Neuronal stem cell (in vitro differentiated cells): ENCODE results near the gene SFXN5.
A peak's percentile ranks its signal among the peaks of the same experiment; 100 is the strongest.

Experiments
- DNase-seq: peaks from one replicate; pipeline ENCODE4 v3.0.0-alpha.2; 2013; ENCODE audit warnings: low spot score
- H2AFZ ChIP-seq: one replicate; pipeline ENCODE4 v1.6.1; 2013; ENCODE audit warnings: mild to moderate bottlenecking, low read length, inconsistent platforms
- H2AK5ac ChIP-seq: 2 replicates; pipeline ENCODE4 v1.6.1; 2013; ENCODE audit warnings: low read depth, mild to moderate bottlenecking, inconsistent platforms, low read length, moderate library complexity, mixed read lengths
- H2BK120ac ChIP-seq: 2 replicates; pipeline ENCODE4 v1.6.1; 2013; ENCODE audit warnings: low read depth, mild to moderate bottlenecking, inconsistent platforms, low read length, moderate library complexity, mixed read lengths
- H2BK12ac ChIP-seq: one replicate; pipeline ENCODE4 v1.6.1; 2013; ENCODE audit warnings: low read length, inconsistent platforms
- H2BK15ac ChIP-seq: 2 replicates; pipeline ENCODE4 v1.6.1; 2013; ENCODE audit warnings: mild to moderate bottlenecking, low read length, inconsistent platforms, mixed read lengths
- H2BK5ac ChIP-seq: one replicate; pipeline ENCODE4 v1.6.1; 2013; ENCODE audit warnings: inconsistent platforms, mild to moderate bottlenecking, low read length, moderate library complexity
- H3K14ac ChIP-seq: one replicate; pipeline ENCODE4 v1.6.1; 2013; ENCODE audit warnings: low read length, inconsistent platforms
- H3K18ac ChIP-seq: 2 replicates; pipeline ENCODE4 v1.6.1; 2013; ENCODE audit warnings: low read length, inconsistent platforms
- H3K23ac ChIP-seq: 2 replicates; pipeline ENCODE4 v1.6.1; 2013; ENCODE audit warnings: low read depth, mild to moderate bottlenecking, mixed read lengths, low read length, inconsistent platforms; ENCODE audit not compliant: poor library complexity
- H3K27ac ChIP-seq: replicated peaks from 3 replicates; pipeline ENCODE4 v1.5.1; 2013; ENCODE audit warnings: low read length, inconsistent platforms
- H3K27me3 ChIP-seq, 3 experiments: 2 replicates each; pipeline ENCODE4 v1.6.1; 2013; ENCODE audit warnings: low read length in 3 of 3, mild to moderate bottlenecking in 2 of 3, inconsistent platforms in 1 of 3, low read depth in 1 of 3, mixed read lengths in 1 of 3, moderate library complexity in 1 of 3; ENCODE audit not compliant: control insufficient read depth in 3 of 3, insufficient read depth in 3 of 3
- H3K36me3 ChIP-seq, 2 donors: replicated peaks in 1 of 2; 2 replicates each; pipeline ENCODE4 v1.6.1; 2013; ENCODE audit warnings: low read length in 2 of 2; ENCODE audit not compliant: control insufficient read depth in 2 of 2, insufficient read depth in 2 of 2
- H3K4ac ChIP-seq: 2 replicates; pipeline ENCODE4 v1.6.1; 2013; ENCODE audit warnings: inconsistent platforms, mild to moderate bottlenecking, low read length, moderate library complexity
- H3K4me1 ChIP-seq, 2 donors: 1 replicate in 1 of 2; 2 replicates in 1 of 2; pipeline ENCODE4 v1.6.1; 2013; ENCODE audit warnings: low read length in 2 of 2, low read depth in 1 of 2; ENCODE audit not compliant: control insufficient read depth in 2 of 2, insufficient read depth in 1 of 2
- H3K4me2 ChIP-seq: one replicate; pipeline ENCODE4 v1.6.1; 2013; ENCODE audit warnings: mild to moderate bottlenecking, low read length, inconsistent platforms; ENCODE audit not compliant: insufficient read depth, poor library complexity, severe bottlenecking
- H3K4me3 ChIP-seq, 2 donors: 2 replicates each; pipeline ENCODE4 v1.5.1; 2013; ENCODE audit warnings: low read length in 2 of 2, mild to moderate bottlenecking in 2 of 2, inconsistent platforms in 1 of 2, moderate library complexity in 1 of 2
- H3K79me1 ChIP-seq: one replicate; pipeline ENCODE4 v1.6.1; 2013; ENCODE audit warnings: low read depth, mild to moderate bottlenecking, inconsistent platforms, low read length, moderate library complexity
- H3K9ac ChIP-seq: one replicate; pipeline ENCODE4 v1.6.1; 2013; ENCODE audit warnings: mild to moderate bottlenecking, low read depth, low read length, inconsistent platforms; ENCODE audit not compliant: poor library complexity
- H3K9me3 ChIP-seq, 2 donors: replicated peaks in 1 of 2; 2 replicates each; pipeline versions ENCODE3 to v1.6.1; 2013; ENCODE audit warnings: low read length in 2 of 2, mild to moderate bottlenecking in 2 of 2, inconsistent platforms in 1 of 2, low read depth in 1 of 2, mixed read lengths in 1 of 2, moderate library complexity in 1 of 2; ENCODE audit not compliant: control insufficient read depth in 2 of 2, insufficient read depth in 1 of 2
- H4K8ac ChIP-seq: one replicate; pipeline ENCODE4 v1.6.1; 2013; ENCODE audit warnings: low read depth, mild to moderate bottlenecking, inconsistent platforms, low read length, moderate library complexity
- H4K91ac ChIP-seq: one replicate; pipeline ENCODE4 v1.6.1; 2013; ENCODE audit warnings: low read length, low read depth, mild to moderate bottlenecking, inconsistent platforms; ENCODE audit not compliant: poor library complexity
- WGBS, 2 donors: extraction: QIAGEN DNeasy Blood & Tissue Kit; methylation state at CpG; one replicate each; pipeline ENCODE4 v1.1.7; 2013; ENCODE audit warnings: missing lambda C conversion rate in 2 of 2, mixed read lengths in 1 of 2; ENCODE audit not compliant: insufficient read length in 2 of 2, insufficient replicate concordance in 1 of 2; ENCODE audit errors: extremely low coverage in 2 of 2; 5-methylcytosine and 5-hydroxymethylcytosine counted together

The SFXN5 gene

DNA sequence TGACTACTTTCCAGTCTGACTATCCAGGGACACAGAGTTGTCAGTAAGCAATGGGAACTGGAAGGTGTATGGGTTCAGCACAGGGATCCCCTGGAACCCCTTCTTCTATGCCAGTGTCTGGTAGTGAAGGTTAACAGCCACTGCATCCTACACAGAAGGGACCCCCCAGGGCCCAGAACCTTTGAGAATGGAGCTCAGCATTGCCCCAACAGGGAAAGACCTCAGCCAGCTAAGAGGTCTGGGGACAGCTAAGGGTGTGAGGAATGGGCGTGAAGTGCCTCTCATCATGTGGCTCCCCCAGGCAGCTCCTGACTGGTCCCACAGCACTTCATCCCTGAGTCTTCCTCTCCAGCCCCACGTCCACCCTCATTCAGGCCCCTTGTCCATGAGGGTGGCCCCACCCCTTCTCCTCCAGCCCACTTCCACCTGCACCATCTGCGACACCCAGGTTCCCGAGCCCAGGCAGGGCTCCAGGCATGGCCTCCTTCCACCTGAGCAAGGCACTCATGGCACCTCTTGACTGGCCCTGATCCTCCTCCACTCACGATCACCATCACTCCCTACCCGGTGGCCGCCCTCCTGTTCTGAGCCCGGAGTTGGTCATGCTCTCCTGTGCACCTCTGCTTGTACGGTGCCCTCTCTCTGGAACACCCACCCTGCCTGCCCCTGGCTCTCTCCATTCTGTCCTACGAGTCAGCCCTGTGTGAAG, 77.1 kb downstream of the SFXN5 start:
- WGBS, 2 donors: no CpG with 5 or more reads among the region's 10 CpGs
- H2AFZ ChIP-seq: no peak overlapping the region
- no peak overlapping the region for H2BK15ac ChIP-seq
- H3K9ac ChIP-seq: no peak overlapping the region
- H4K8ac ChIP-seq: no peak overlapping the region
- H3K27ac ChIP-seq: no peak overlapping the region
- H2BK12ac ChIP-seq: peak overlapping the region; percentile 1
- H3K79me1 ChIP-seq: peaks cover 3% of the 10 kb centered on the region
- peak overlapping the region; percentile 92 for H3K18ac ChIP-seq
- H3K4me1 ChIP-seq: peaks cover 0 to 21% of the 10 kb centered on the region in 2 donors
- peak overlapping the region; percentile 74 for H2AK5ac ChIP-seq
- H3K36me3 ChIP-seq: peaks cover 0 to 2% of the 10 kb centered on the region in 2 donors
- H3K27me3 ChIP-seq: peaks cover 0 to 48% (median 2%) of the 10 kb centered on the region in 3 experiments
- H3K4me3 ChIP-seq: no peak overlapping the region
- peak overlapping the region; percentile 57 for H3K23ac ChIP-seq
- H3K9me3 ChIP-seq: no peaks in the 10 kb centered on the region
- H2BK120ac ChIP-seq: peak overlapping the region; percentile 34
- no peak for DNase-seq
- H4K91ac ChIP-seq: no peak overlapping the region
- H3K4ac ChIP-seq: no peak overlapping the region
- peak overlapping the region; percentile 91 for H3K14ac ChIP-seq
- H3K4me2 ChIP-seq: no peak overlapping the region
- peak overlapping the region; percentile 93 for H2BK5ac ChIP-seq

DNA sequence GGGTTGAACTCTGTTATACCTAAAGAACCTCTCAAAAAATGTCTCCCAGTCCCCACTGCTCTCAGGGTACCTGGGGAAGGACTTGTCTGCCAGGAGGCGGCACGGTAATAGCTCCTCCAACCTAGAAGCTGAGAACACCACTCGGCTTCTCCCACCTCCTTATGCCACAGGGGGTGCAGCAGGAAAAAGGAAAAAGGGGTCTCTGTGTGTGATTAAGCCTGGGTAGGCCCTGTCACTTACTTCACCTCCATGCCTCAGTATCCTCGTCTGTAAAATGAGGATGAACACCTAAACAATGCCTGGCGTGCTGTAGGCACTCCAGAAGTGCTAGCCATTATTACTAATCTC, 77.6 kb downstream of the SFXN5 start:
- H3K18ac ChIP-seq: no peak overlapping the region
- H4K91ac ChIP-seq: no peak overlapping the region
- H2BK12ac ChIP-seq: no peak overlapping the region
- H3K14ac ChIP-seq: no peak overlapping the region
- H3K4me1 ChIP-seq: peaks cover 0 to 21% of the 10 kb centered on the region in 2 donors
- H2AK5ac ChIP-seq: no peak overlapping the region
- DNase-seq: no peak
- H2AFZ ChIP-seq: no peak overlapping the region
- peaks cover 0 to 2% of the 10 kb centered on the region in 2 donors for H3K36me3 ChIP-seq
- H3K9ac ChIP-seq: no peak overlapping the region
- no CpG with 5 or more reads among the region's 5 CpGs for WGBS, 2 donors
- no peak overlapping the region for H3K4ac ChIP-seq
- H2BK5ac ChIP-seq: no peak overlapping the region
- no peak overlapping the region for H3K23ac ChIP-seq
- H2BK15ac ChIP-seq: no peak overlapping the region
- no peak overlapping the region for H3K4me2 ChIP-seq
- H3K9me3 ChIP-seq: no peaks in the 10 kb centered on the region
- H4K8ac ChIP-seq: no peak overlapping the region
- peaks cover 0 to 48% (median 2%) of the 10 kb centered on the region in 3 experiments for H3K27me3 ChIP-seq
- no peak overlapping the region for H2BK120ac ChIP-seq
- H3K79me1 ChIP-seq: peaks cover 3% of the 10 kb centered on the region
- no peak overlapping the region for H3K27ac ChIP-seq
- H3K4me3 ChIP-seq: no peak overlapping the region

GRCh38 chr2:72993147-72993932, 78.2 kb downstream of the SFXN5 start:
- no peak overlapping the region for H2BK15ac ChIP-seq
- peaks cover 0 to 21% of the 10 kb centered on the region in 2 donors for H3K4me1 ChIP-seq
- no CpG with 5 or more reads among the region's 5 CpGs for WGBS, 2 donors

DNA sequence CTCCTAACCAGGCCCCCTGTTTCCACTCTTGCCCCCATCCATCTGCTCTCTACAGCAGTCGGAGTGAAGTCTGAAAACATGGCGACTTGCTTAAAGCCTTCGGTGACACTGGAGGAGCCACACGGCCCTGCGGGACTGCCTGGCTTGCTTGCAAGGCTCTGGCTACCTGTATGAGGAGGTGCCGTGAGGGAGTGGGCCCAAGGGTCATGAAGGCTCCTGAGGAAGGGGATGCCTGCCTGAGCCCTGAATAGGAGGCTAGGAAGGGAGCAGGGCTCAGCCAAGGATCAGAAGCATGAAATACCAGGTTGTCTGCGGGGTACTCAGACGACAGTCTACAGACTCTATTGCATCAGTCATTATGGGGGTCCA, 78.8 kb downstream of the SFXN5 start:
- Histone ChIP-seq H3K4me3 (no peak overlapping the region), H3K9me3 (no peaks in the 10 kb centered on the region), H3K23ac (peak overlapping the region; percentile 26), H3K4ac (no peak overlapping the region), H2AFZ (no peak overlapping the region), H3K36me3 (peaks cover 0 to 2% of the 10 kb centered on the region in 2 donors), H2BK5ac (no peak overlapping the region), H4K91ac (no peak overlapping the region), H2BK120ac (no peak overlapping the region), H3K14ac (peak overlapping the region; percentile 58), H3K9ac (no peak overlapping the region), H4K8ac (no peak overlapping the region), H3K27me3 (peaks cover 0 to 41% (median 2%) of the 10 kb centered on the region in 3 experiments), H2AK5ac (peak overlapping the region; percentile 90), H3K4me1 (peaks cover 0 to 21% of the 10 kb centered on the region in 2 donors), H2BK12ac (peak overlapping the region; percentile 59), H3K18ac (peak overlapping the region; percentile 24), H3K4me2 (no peak overlapping the region), H2BK15ac (no peak overlapping the region), H3K79me1 (peaks cover 3% of the 10 kb centered on the region), H3K27ac (no peak overlapping the region)
- DNase-seq: no peak
- no CpG with 5 or more reads among the region's 8 CpGs for WGBS, 2 donors

More at GRCh38 chr2:72993147-72993932, 78.2 kb downstream of the SFXN5 start:
- Histone ChIP-seq H4K91ac (no peak overlapping the region), H3K4me3 (no peak overlapping the region), H2BK120ac (no peak overlapping the region), H3K27me3 (peaks cover 0 to 43% (median 2%) of the 10 kb centered on the region in 3 experiments), H3K9ac (no peak overlapping the region), H3K79me1 (peaks cover 3% of the 10 kb centered on the region), H3K23ac (no peak overlapping the region), H2BK12ac (no peak overlapping the region), H2AFZ (peak overlapping the region; percentile 68), H3K4me2 (no peak overlapping the region), H3K9me3 (no peaks in the 10 kb centered on the region), H3K18ac (no peak overlapping the region), H3K14ac (no peak overlapping the region), H3K36me3 (peaks cover 0 to 2% of the 10 kb centered on the region in 2 donors), H2BK5ac (no peak overlapping the region), H3K4ac (no peak overlapping the region), H3K27ac (no peak overlapping the region), H4K8ac (no peak overlapping the region), H2AK5ac (no peak overlapping the region)
- DNase-seq: peak; percentile 75
